CD4-positive, alpha-beta T cell treated with Interleukin-1 beta for 1 hour (primary cell): Measurements from ENCODE around the gene MRPL12.
A peak's percentile ranks its signal among the peaks of the same experiment; 100 is the strongest.
"Not testable (repeated sequence)": the region's sequence is repeated elsewhere in the genome, so short reads cannot be mapped to it uniquely, and the experiment has no call there.

ENCODE experiments used
- DNase-seq, 2 donors: peaks; one replicate each; pipeline ENCODE4 v3.0.0-alpha.2; 2020 to 2022

MRPL12 gene

GRCh38 chr17:81717766-81718089, 14.6 kb downstream of the MRPL12 start:
- DNase-seq = no peak

DNA sequence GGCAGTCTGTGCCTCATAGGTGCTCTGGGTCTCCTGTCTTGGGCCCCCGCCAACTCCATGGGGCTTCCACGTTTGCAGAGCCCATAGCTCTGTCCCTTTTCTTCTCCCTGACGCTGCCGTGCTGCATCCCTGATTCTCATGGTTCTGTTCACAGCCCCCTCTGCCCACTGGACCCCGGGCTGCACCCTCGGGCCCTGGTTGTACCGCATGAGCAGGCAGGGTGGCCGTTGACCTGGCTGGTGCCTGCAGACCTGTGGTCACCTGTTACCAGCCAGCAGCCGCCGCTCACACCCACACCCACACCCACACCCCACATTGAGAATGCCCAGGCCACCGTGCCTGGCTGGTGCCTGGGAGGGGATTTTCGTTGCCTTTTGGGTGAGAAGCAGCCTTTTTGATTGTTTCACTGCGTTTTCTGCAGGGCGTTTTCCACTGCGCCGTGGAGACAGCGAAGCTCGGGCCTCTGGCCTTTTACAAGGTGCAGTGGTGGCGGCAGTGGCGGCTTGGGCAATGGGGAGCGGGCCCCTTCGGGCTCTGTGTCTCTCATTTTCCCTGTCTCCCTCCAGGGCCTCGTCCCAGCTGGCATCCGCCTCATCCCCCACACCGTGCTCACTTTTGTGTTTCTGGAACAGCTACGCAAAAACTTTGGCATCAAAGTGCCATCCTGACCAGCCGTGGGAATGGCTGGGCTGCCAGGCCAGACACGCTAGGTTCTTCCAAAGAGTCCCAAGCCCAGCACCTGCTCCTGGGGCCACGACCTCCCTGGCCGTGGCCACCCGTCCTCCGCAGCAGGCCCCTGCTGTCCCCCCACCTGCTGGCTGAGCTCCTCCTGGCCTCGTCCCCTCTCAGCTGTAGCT, 16.5 kb downstream of the MRPL12 start:
- no peak for DNase-seq

DNA sequence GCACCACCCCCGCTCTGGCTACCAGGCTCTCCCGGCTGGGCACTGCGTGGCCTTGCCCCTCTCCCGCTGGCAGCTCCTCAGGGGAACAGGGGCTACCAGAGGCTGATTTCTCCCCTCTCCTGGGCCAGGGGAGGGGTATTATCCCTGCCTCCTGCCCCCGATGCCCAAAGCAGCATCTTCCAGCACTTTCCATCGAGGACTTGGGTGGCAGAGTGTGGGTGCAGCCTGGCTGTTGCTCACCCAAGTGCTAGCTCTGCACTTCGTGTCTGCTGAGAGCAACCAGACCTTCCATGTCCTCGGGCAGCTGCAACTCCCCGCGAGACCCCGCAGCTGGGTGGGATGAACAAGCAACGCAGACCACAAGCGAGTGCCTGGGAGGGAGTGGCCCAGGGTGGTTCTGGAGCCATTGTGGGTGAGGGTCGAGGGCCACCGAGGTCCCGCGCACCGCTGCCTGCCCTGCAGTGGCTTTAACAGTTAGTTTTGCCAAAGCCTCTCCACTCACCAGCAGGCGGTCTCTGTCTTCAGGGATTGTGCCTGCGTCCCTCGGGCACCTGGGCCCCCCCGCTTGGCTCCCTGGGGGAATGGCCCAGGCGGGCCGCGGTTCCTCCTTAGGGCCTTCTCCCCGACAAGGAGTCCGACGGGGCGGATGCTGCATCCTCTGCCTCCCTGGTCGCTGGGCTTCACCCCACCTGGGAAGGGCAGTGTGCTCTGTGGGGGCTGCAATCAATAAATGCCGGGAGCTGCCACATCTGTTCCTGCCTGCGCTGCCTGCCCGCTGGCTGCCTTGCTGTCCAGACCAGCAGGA, 17.3 kb downstream of the MRPL12 start:
- no peak for DNase-seq

DNA sequence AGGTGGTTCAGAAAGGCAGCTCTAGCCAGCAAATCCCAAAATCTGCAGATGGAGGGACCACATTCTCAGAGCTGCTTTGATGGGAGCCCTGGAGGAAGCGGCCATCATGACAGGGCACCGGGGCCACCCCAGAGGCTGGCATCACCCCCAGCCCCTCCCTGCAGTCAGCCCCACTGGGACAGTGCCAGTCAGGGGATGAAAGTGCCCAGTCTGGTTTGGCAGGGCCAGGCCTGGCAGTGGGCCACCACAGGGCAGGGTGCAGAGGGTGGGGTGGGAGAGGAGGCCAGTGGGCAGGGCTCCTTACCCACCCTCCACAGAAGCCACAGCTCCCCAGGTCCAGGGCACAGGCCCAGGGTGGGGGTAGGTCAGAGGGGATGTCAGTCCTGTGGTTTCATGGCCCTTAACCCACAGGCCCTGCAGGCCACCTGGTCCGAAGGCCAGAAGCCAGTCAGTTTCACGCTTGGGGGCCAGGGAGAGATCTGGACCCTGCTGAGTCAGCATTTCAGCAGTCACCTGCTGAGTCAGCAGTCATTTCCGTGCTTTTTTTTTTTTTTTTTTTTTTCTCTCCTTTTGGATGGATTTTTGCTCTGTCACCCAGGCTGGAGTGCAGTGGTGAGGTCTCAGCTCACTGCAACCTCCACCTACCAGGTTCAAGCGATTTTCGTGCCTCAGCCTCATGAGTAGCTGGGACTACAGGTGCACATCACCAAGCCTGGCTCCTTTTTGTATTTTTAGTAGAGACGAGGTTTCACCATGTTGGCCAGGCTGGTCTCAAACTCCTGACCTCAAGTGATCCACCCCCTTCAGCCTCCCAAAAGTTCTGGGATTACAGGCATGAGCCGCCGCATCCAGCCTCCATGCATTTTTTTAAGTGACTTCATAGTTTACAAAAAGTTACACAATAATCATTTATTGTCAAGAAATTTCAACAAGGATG, 19.3 kb downstream of the MRPL12 start:
- no peak for DNase-seq

- no peak for DNase-seq
Measured at GRCh38 chr17:81723651-81724209, 20.6 kb downstream of the MRPL12 start.

DNA sequence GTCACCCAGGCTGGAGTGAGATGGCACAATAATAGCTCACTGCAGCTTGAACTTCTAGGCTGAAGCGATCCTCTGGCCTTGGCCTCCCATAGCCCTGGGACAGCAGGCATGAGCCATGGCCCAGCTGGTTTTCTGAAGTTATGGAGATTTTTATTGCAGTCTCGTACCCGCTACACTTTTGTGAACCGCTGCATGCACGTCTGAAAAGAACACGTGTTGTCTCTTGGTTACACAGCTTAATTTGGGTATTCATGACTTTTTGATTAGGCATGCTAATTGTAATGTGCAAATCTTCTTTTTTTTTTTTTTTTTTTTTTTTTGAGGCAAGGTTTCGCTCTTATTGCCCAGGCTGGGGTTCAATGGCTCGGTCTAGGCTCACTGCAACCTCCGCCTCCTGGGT, 22.3 kb downstream of the MRPL12 start:
- DNase-seq = no peak

- no peak for DNase-seq
Measured at GRCh38 chr17:81726004-81726403, 22.8 kb downstream of the MRPL12 start.

DNA sequence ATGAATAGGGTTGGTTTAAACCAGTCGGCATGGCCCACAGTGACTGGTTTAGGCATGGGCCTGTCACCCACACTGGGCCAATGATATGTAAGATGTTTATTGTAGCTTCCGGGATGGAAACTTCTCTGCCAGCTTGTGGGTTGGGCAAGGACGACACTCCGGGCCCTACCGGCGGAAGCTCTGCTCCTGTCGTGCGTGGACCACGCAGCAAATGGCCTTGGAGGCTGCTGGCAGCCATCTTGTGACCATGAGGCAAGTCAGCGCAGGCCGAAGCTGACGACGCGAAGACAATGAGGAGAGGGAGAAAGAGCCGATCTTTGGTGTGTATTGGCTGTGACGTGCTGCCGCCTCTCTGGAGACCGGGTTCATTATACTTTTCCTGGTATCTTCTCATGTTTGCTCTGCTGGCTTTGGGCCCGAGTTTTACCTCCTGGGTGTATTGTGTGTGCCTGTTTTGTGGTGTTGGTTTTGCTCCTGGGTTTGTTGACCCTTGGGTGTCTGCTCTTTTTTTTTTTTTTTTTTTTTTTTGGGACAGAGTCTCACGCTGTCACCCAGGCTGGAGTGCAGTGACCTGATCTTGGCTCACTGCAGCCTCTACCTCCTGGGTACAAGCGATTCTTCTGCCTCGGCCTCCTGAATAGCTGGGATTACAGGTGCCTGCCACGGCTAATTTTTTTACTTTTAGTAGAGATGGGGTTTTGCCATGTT, 24.3 kb downstream of the MRPL12 start:
- no peak for DNase-seq

- peak; percentile 58 to 67 for DNase-seq
Measured at GRCh38 chr17:81733507-81734404, 30.6 kb downstream of the MRPL12 start.

GRCh38 chr17:81734405-81735263, 31.5 kb downstream of the MRPL12 start:
- DNase-seq = no peak

GRCh38 chr17:81735264-81736102, 32.3 kb downstream of the MRPL12 start:
- DNase-seq = peak in 1 of 2 donors; percentile 66

DNA sequence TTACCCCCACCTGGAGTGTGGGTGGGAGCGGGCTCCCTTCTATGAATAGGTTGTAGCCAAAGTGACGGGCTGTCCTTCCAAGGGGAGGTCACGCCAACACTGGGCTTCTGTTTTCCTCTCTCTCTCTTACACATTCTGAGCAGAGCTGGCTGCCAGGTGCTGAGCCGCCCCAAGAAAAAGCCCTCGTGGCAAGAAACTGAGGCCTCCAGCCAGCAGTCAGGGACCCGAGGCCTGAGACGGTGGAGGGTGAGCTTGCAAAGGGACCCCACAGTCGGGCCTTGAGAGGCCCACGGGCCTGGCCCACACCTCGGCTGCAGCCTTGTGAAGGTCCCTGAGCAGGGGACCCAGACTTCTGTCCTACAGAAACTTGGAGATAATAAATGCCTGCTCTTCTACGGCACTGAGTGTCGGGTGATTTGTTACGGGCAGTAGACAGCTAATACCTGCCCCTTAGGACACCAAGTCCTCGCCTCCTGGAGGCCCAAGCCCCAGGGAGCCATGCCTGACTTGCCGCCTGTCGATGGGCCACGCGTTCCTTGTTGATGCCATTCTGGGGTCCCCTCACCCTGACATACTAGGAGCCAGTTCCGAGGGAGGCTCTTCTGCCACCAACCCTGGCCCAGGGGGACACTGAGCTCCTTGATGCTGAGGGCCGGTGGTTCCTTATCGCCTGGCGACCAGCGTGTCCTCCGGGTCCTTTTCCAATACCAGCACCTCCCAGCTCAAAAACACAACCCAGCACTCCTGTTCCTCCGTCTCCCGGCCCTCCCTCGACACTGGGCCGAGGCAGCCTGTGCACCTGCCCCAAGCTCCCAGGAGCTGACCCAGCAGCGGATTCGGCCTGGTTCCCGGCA, 35.0 kb downstream of the MRPL12 start:
- DNase-seq = no peak

DNA sequence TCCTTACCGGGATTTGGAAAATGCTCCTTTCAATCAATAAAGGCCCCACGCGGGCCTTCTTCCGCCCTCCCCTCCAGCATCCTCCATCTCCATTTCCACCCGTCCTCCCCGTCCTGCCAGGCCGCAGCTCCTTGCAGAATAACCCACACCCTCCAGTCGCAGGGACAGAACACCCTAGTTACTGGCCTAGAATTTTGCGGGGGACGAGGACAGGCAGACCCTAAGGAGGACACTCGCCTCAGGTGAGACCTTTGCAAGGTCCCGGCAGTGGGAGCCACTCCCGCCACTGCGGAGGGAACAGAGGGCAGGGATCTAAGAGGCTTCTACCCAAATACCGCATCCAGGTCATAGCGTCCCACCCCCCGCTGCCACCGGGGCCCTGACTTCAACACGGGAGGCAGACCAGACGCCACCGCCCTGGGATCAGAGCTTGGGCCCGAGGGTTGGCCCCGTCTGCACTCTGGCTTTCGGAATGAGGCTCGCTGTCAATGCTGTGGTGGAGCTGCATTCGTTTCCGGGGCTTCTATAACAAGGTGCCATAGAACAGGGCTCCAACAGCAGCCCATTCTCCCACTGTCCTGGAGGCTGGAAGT, 35.7 kb downstream of the MRPL12 start:
- no peak for DNase-seq

- DNase-seq = not testable (repeated sequence)
Measured at GRCh38 chr17:81739593-81739992, 36.4 kb downstream of the MRPL12 start.

DNA sequence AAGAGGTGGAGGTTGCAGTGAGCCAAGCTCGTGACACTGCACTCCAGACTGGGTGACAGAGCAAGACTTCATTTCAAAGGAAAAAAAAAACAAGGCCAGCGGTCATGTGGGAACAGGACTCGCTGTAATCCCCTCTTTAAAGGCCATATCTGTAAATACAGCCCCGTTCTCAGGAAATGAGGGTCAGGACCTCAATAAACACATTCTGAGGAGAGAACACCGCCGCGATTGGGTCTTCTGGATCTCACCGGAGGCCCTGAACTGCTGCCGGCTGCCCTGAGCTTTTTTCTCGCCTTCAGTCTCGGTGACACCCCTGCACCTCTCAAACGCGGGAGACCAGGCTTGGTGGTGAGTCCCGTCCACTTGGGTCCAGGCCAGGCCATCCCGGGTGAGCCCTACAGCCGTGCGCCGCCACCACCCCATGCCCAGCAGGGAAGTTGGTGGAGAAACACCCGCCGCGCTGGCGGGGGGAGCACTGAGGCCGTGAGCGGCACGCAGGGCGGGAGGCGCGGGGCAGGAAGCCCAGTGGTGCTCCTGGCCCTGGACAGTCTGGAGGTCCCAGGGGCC, 37.3 kb downstream of the MRPL12 start:
- no peak for DNase-seq

DNA sequence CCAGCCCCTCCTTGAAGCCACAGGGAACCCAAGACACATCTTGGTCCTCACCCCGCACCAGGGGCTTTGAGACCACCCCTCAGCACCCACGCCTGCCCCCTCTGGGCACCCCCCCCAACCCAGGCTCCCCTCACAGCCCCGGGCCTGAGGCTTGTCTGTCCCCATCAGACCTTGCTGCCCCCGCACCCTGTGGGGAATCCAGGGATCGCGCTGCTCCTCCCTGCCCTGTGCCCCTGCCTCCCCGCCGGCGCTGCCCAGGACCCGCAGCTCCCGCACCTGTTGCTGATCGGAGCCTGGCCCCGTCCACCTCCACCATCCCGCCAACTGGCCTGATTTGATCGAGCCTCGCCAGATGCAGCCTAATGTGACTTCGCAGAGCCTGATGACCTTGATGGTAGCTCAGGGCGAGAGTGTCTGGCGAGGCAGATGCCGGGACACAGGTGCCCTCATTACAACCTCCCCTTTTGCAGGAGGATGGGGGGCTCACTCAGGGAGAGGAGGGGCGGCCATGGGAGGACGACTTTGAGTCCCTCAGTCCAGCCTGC, 38.0 kb downstream of the MRPL12 start:
- no peak for DNase-seq
